K562 (cell line): ENCODE results near the gene TRANK1. TPM values are rescaled to one million over a fixed set of nuclear protein-coding genes. Genes with fewer than 3 reads are reported as not detected.

Experiments used
- ATAC-seq: fragments of 200-7000 bp; cut with Tn5 transposase; 3 replicates; pipeline ENCODE4 v1.9.1; 2020; ENCODE audit warnings: moderate library complexity
- BruUV-seq: library from RNA; stranded (reverse); fragments of 400-500 nt; replicated peaks from 2 replicates; lab custom pipeline; 2021; lab: Mats Ljungman, UMichigan
- CTCF ChIA-PET: fragments of 300-600 bp; formaldehyde crosslinking; extraction: SDS; loops from one replicate; lab custom pipeline; 2021; ENCODE audit warnings: low intra/inter-chr PET ratio; lab: Yijun Ruan, JAX
- POLR2A ChIA-PET: fragments of 300-600, 350-650 bp; sonication (Branson Sonifier 250); formaldehyde crosslinking; extraction: SDS; loops from one replicate; lab custom pipeline; 2021; ENCODE audit warnings: antibody characterized with exemption, inconsistent platforms; lab: Yijun Ruan, JAX
- DNase-seq, 4 experiments: peaks; one replicate each; pipeline versions ENCODE4 v3.0.0 to v3.0.0-alpha.2; 2011 to 2018; ENCODE audit warnings: low spot score in 3 of 4, mixed read lengths in 3 of 4; ENCODE audit errors: extremely low read depth in 1 of 4
- FAIRE-seq: peaks from 2 replicates; lab custom pipeline; 2011; peaks lifted over from hg19 to GRCh38; lab: Jason Lieb, UNC
- H2AFZ ChIP-seq: 2 replicates; pipeline ENCODE4 v1.6.0; 2011; ENCODE audit warnings: low read depth, low read length, control low read depth, inconsistent platforms
- H3K27ac ChIP-seq: fragments of 200-600 bp; 3 replicates; pipeline ENCODE4 v1.8.0; 2011; ENCODE audit warnings: low read depth, mild to moderate bottlenecking, control low read depth, inconsistent platforms, low read length, moderate library complexity, mixed read lengths; ENCODE audit errors: extremely low read depth
- H3K27me3 ChIP-seq, 2 experiments: fragments of 300-600 bp in 1 of 2; 2 replicates in 1 of 2; 3 replicates in 1 of 2; pipeline versions ENCODE4 v1.6.0 to v1.8.0; 2011; ENCODE audit warnings: inconsistent platforms in 2 of 2, low read length in 2 of 2, mild to moderate bottlenecking in 1 of 2, mixed read lengths in 1 of 2, moderate library complexity in 1 of 2; ENCODE audit not compliant: control insufficient read depth in 2 of 2, insufficient read depth in 2 of 2
- H3K36me3 ChIP-seq: fragments of 300-600 bp; 3 replicates; pipeline ENCODE4 v1.8.0; 2011; ENCODE audit warnings: mild to moderate bottlenecking, low read length, inconsistent platforms; ENCODE audit not compliant: control insufficient read depth, insufficient read depth
- H3K4me1 ChIP-seq, 2 experiments: fragments of 200-600 bp in 1 of 2; replicated peaks in 1 of 2; 2 replicates in 1 of 2; 3 replicates in 1 of 2; pipeline versions ENCODE4 v1.5.1 to v1.8.0; 2011; ENCODE audit warnings: inconsistent platforms in 2 of 2, low read length in 2 of 2, mild to moderate bottlenecking in 1 of 2, mixed read lengths in 1 of 2, moderate library complexity in 1 of 2; ENCODE audit not compliant: control insufficient read depth in 2 of 2, insufficient read depth in 2 of 2
- H3K4me2 ChIP-seq: 2 replicates; pipeline ENCODE4 v1.6.1; 2011; ENCODE audit warnings: low read length, control low read depth, inconsistent platforms, mixed read lengths; ENCODE audit not compliant: insufficient read depth
- H3K4me3 ChIP-seq: fragments of 200-600 bp; sonication (generic), shearing (Covaris generic); 2 replicates; pipeline ENCODE4 v1.5.1; 2016; ENCODE audit warnings: control low read depth, inconsistent platforms
- H3K79me2 ChIP-seq: fragments of 200-600 bp; 3 replicates; pipeline ENCODE4 v1.8.0; 2011; ENCODE audit warnings: low read length, inconsistent platforms; ENCODE audit not compliant: control insufficient read depth, insufficient read depth
- H3K9ac ChIP-seq, 2 experiments: 2 replicates each; pipeline versions ENCODE4 v1.6.0 to v1.6.1; 2011; ENCODE audit warnings: low read depth in 2 of 2, low read length in 2 of 2, control low read depth in 1 of 2, inconsistent platforms in 1 of 2, mild to moderate bottlenecking in 1 of 2, mixed read lengths in 1 of 2; ENCODE audit not compliant: insufficient read depth in 1 of 2
- H3K9me1 ChIP-seq: one replicate; pipeline ENCODE4 v1.6.0; 2011; ENCODE audit warnings: inconsistent platforms, mild to moderate bottlenecking, low read length, moderate library complexity; ENCODE audit not compliant: control insufficient read depth, insufficient read depth
- H3K9me3 ChIP-seq: replicated peaks from 2 replicates; pipeline ENCODE4 v1.5.1; 2011; ENCODE audit warnings: low read depth, low read length, inconsistent platforms; ENCODE audit not compliant: control insufficient read depth, insufficient read depth
- H4K20me1 ChIP-seq: replicated peaks from 2 replicates; pipeline ENCODE4 v1.6.1; 2011; ENCODE audit warnings: low read length, inconsistent platforms, mixed read lengths; ENCODE audit not compliant: control insufficient read depth, insufficient read depth
- BCOR ChIP-seq: fragments of 450-650 bp; IDR thresholded peaks from 2 replicates; pipeline ENCODE4 v1.6.1; 2016
- BRD9 ChIP-seq: fragments of 450-650 bp; IDR thresholded peaks from 2 replicates; pipeline ENCODE4 v1.6.1; 2018; ENCODE audit warnings: low read depth; ENCODE audit not compliant: partially characterized antibody
- CBFA2T2 ChIP-seq: fragments of 450-650 bp; conservative IDR thresholded peaks from 2 replicates; pipeline ENCODE4 v1.6.1; 2017; ENCODE audit warnings: mild to moderate bottlenecking
- CHD1 ChIP-seq: fragments of 200-600 bp; sonication (generic); IDR thresholded peaks from one replicate; pipeline ENCODE4 v1.6.1; 2012; ENCODE audit warnings: mild to moderate bottlenecking, moderate library complexity, low read length, inconsistent platforms
- ERF ChIP-seq: fragments of 450-650 bp; formaldehyde crosslinking; IDR thresholded peaks from 2 replicates; pipeline ENCODE4 v1.4.0; 2020; ENCODE audit warnings: mild to moderate bottlenecking, mixed read lengths
- FOXP1 ChIP-seq: sonication (generic); formaldehyde crosslinking; IDR thresholded peaks from 2 replicates; pipeline ENCODE4 v1.8.0; 2022; ENCODE audit warnings: mild to moderate bottlenecking, missing genetic modification reagents
- MCM7 ChIP-seq, 2 experiments: fragments of 450-650 bp; IDR thresholded peaks; 2 replicates each; pipeline ENCODE4 v1.6.1; 2016 to 2018
- NCOA6 ChIP-seq: fragments of 450-650 bp; IDR thresholded peaks from 2 replicates; pipeline ENCODE4 v1.6.1; 2017; ENCODE audit warnings: mild to moderate bottlenecking
- NFIC ChIP-seq: fragments of 450-650 bp; IDR thresholded peaks from 2 replicates; pipeline ENCODE4 v1.6.1; 2017; ENCODE audit warnings: mild to moderate bottlenecking, inconsistent platforms
- PHB ChIP-seq: fragments of 250-450 bp; sonication (Bioruptor Pico); IDR thresholded peaks from 2 replicates; pipeline ENCODE4 v1.5.0; 2021
- SMAD2 ChIP-seq: fragments of 150-350 bp; IDR thresholded peaks from 2 replicates; pipeline ENCODE4 v1.6.1; 2014; ENCODE audit warnings: low read depth, mild to moderate bottlenecking, low read length
- TEAD1 ChIP-seq, 2 experiments: fragments of 450-650 bp in 1 of 2; sonication (generic) in 1 of 2; formaldehyde crosslinking; IDR thresholded peaks; 2 replicates each; pipeline versions ENCODE4 v1.4.0 to v1.8.0; 2020 to 2022; ENCODE audit warnings: mild to moderate bottlenecking in 2 of 2, missing genetic modification reagents in 1 of 2
- ZNF274 ChIP-seq: IDR thresholded peaks from 2 replicates; pipeline ENCODE4 v1.6.1; 2011; ENCODE audit warnings: low read depth, mild to moderate bottlenecking, low read length, moderate library complexity, borderline replicate concordance
- ZNF75A ChIP-seq: fragments of 450-650 bp; formaldehyde crosslinking; IDR thresholded peaks from 2 replicates; pipeline ENCODE4 v1.4.0; 2020; ENCODE audit warnings: mild to moderate bottlenecking
- ZNF785 ChIP-seq: fragments of 250-450 bp; sonication (Bioruptor Pico); IDR thresholded peaks from 2 replicates; pipeline ENCODE4 v1.4.0; 2020; ENCODE audit warnings: mild to moderate bottlenecking
- ZNF830 ChIP-seq: fragments of 250-450 bp; sonication (Bioruptor Pico); IDR thresholded peaks from 2 replicates; pipeline ENCODE4 v1.5.0; 2021; ENCODE audit warnings: mild to moderate bottlenecking
- WGBS: fragments of 100-300 bp; shearing (Covaris generic); methylation state at CpG from one replicate; pipeline ENCODE4 v1.1.6; 2016; ENCODE audit warnings: low coverage, mixed read lengths; ENCODE audit not compliant: insufficient coverage; ENCODE audit errors: missing lambda C conversion rate; 5-methylcytosine and 5-hydroxymethylcytosine counted together
- in situ Hi-C: fragments of 300-500 bp; cut with MboI; formaldehyde crosslinking; loops from 4 replicates; pipeline ENCODE4 v1.15.0; 2018; ENCODE audit warnings: inconsistent platforms, mixed read lengths
- intact Hi-C: fragments of 100-400 bp; cut with micrococcal nuclease; formaldehyde crosslinking; loops from 2 replicates; pipeline ENCODE4 v1.14.2; 2022
- polyA plus RNA-seq, 8 experiments: library from polyadenylated mRNA; depleted of rRNA in 4 of 8; stranded (reverse) in 5 of 8; unstranded in 3 of 8; fragments of >200 nt; fragmentation: Nextera tagmentation in 2 of 8; fragmentation: Illumina TruSeq in 1 of 8; extraction: Ambion mirVana in 2 of 8; extraction: Trizol in 1 of 8; gene quantifications; 2 replicates each; pipeline versions ENCODE4 v1.2.1 to v1.2.3, GENCODE V29; 2011 to 2014; ENCODE audit warnings: inconsistent platforms in 1 of 8, missing spikeins in 1 of 8
- total RNA-seq, 7 experiments: library from RNA; depleted of rRNA in 6 of 7; stranded (reverse); fragments of >200 nt in 6 of 7; fragmentation: Illumina TruSeq in 2 of 7; extraction: Trizol in 2 of 7; gene quantifications; 2 replicates each; pipeline versions ENCODE4 v1.2.1 to v1.2.3, GENCODE V29; 2011 to 2021; ENCODE audit warnings: low replicate concordance in 1 of 7
- TF ChIP-seq, protein P1 (sequence below): sonication (generic); formaldehyde crosslinking; IDR thresholded peaks from 2 replicates; pipeline ENCODE4 v1.8.1; 2023; ENCODE audit warnings: missing genetic modification reagents, mild to moderate bottlenecking, borderline replicate concordance

TRANK1 gene
- total and polyA plus RNA-seq, 9 of the 15 experiments (the other 6 are each of a cell fraction or from before 2014, with no cell fraction given): 0.41 to 5.3 (median 2.1) TPM

DNA sequence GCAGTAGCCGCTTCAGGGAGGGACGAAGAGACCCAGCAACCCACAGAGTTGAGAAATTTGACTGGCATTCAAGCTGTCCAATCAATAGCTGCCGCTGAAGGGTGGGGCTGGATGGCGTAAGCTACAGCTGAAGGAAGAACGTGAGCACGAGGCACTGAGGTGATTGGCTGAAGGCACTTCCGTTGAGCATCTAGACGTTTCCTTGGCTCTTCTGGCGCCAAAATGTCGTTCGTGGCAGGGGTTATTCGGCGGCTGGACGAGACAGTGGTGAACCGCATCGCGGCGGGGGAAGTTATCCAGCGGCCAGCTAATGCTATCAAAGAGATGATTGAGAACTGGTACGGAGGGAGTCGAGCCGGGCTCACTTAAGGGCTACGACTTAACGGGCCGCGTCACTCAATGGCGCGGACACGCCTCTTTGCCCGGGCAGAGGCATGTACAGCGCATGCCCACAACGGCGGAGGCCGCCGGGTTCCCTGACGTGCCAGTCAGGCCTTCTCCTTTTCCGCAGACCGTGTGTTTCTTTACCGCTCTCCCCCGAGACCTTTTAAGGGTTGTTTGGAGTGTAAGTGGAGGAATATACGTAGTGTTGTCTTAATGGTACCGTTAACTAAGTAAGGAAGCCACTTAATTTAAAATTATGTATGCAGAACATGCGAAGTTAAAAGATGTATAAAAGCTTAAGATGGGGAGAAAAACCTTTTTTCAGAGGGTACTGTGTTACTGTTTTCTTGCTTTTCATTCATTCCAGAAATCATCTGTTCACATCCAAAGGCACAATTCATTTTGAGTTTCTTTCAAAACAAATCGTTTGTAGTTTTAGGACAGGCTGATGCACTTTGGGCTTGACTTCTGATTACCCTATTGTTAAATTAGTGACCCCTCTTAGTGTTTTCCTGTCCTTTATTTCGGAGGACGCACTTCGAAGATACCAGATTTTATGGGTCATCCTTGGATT is 48.8 kb upstream of the TRANK1 start, which contains the start of gene MLH1 (continued):
- TF ChIP-seq MCM7 (IDR thresholded peaks at IDR 0.05): no peak
- TF ChIP-seq ZNF785: no peak
- TF ChIP-seq BRD9: peak; percentile 16
- no peak for TF ChIP-seq CBFA2T2
- no peak for TF ChIP-seq ZNF830 (CRISPR knock-in tag)
- TF ChIP-seq PHB (CRISPR knock-in tag): no peak

DNA sequence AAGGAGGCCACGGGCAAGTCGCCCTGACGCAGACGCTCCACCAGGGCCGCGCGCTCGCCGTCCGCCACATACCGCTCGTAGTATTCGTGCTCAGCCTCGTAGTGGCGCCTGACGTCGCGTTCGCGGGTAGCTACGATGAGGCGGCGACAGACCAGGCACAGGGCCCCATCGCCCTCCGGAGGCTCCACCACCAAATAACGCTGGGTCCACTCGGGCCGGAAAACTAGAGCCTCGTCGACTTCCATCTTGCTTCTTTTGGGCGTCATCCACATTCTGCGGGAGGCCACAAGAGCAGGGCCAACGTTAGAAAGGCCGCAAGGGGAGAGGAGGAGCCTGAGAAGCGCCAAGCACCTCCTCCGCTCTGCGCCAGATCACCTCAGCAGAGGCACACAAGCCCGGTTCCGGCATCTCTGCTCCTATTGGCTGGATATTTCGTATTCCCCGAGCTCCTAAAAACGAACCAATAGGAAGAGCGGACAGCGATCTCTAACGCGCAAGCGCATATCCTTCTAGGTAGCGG is 48.0 kb upstream of the TRANK1 start, which contains the start of gene EPM2AIP1:
EPM2AIP1 (minus strand) TSS at position 326 of the 520 bp plus-strand sequence; CDS start at position 272, 54 bp downstream.
- ChIA-PET CTCF (no interaction called here), POLR2A (interaction anchor here (0.5 to 3.7 kb wide), 33 partner anchors 10 to 365 kb away, joined by 3 to 32 read pairs (median 4); no protein-coding TSS in a partner anchor)
- H2AFZ ChIP-seq: peak within 1 kb of the TSS; percentile 97
- H3K79me2 ChIP-seq: peaks cover 83% of the 10 kb centered on the region
- H3K4me2 ChIP-seq: peak within 1 kb of the TSS; percentile 96
- peaks cover 21 to 24% of the 10 kb centered on the region in 2 experiments for H3K4me1 ChIP-seq
- H3K9ac ChIP-seq: peak within 1 kb of the TSS; percentile 91 to 98
- peaks cover 71% of the 10 kb centered on the region for H3K36me3 ChIP-seq
- H3K9me3 ChIP-seq: no peaks in the 10 kb centered on the region
- ATAC-seq (peak; percentile 93), DNase-seq (peak in 1 of 4 experiments; percentile 100), FAIRE-seq (peak; percentile 100)
- peak within 1 kb of the TSS; percentile 60 for H3K4me3 ChIP-seq
- H3K27me3 ChIP-seq: no peaks in the 10 kb centered on the region
- peaks cover 18% of the 10 kb centered on the region; the same call in 1 of the 2 replicates for H4K20me1 ChIP-seq
- intact Hi-C loops: loop anchor here (1.0 to 2.0 kb wide), 4 partner anchors 23 to 220 kb away; no protein-coding TSS in a partner anchor
- H3K27ac ChIP-seq: peak within 1 kb of the TSS; percentile 94
- in situ Hi-C loops: no loop called here
- H3K9me1 ChIP-seq: no peaks in the 10 kb centered on the region
- BruUV-seq: no TSS peak
- under 1% methylated on average over 48 of the region's 48 CpGs for WGBS
- TF ChIP-seq NFIC (peak; percentile 53), BCOR (0 out of 2 replicates have a peak, but pooled peaks have one; percentile 38), ZNF75A (CRISPR knock-in tag) (no peak), TEAD1 (CRISPR knock-in tag; IDR thresholded peaks at IDR 0.05) (peak; percentile 91 to 97), ZNF274 (no peak), NCOA6 (no peak), CHD1 (no peak), FOXP1 (CRISPR knock-in tag) (no peak), ERF (peak; percentile 82), SMAD2 (no peak)
- TF ChIP-seq, protein P1, sequence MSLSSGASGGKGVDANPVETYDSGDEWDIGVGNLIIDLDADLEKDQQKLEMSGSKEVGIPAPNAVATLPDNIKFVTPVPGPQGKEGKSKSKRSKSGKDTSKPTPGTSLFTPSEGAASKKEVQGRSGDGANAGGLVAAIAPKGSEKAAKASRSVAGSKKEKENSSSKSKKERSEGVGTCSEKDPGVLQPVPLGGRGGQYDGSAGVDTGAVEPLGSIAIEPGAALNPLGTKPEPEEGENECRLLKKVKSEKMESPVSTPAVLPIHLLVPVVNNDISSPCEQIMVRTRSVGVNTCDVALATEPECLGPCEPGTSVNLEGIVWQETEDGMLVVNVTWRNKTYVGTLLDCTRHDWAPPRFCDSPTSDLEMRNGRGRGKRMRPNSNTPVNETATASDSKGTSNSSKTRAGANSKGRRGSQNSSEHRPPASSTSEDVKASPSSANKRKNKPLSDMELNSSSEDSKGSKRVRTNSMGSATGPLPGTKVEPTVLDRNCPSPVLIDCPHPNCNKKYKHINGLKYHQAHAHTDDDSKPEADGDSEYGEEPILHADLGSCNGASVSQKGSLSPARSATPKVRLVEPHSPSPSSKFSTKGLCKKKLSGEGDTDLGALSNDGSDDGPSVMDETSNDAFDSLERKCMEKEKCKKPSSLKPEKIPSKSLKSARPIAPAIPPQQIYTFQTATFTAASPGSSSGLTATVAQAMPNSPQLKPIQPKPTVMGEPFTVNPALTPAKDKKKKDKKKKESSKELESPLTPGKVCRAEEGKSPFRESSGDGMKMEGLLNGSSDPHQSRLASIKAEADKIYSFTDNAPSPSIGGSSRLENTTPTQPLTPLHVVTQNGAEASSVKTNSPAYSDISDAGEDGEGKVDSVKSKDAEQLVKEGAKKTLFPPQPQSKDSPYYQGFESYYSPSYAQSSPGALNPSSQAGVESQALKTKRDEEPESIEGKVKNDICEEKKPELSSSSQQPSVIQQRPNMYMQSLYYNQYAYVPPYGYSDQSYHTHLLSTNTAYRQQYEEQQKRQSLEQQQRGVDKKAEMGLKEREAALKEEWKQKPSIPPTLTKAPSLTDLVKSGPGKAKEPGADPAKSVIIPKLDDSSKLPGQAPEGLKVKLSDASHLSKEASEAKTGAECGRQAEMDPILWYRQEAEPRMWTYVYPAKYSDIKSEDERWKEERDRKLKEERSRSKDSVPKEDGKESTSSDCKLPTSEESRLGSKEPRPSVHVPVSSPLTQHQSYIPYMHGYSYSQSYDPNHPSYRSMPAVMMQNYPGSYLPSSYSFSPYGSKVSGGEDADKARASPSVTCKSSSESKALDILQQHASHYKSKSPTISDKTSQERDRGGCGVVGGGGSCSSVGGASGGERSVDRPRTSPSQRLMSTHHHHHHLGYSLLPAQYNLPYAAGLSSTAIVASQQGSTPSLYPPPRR (CRISPR knock-in tag): no peak
